Measurements from ENCODE around the gene TRIM41.

Gene TRIM41

GRCh38 chr5:181215997-181216989, 6.8 kb upstream of the TRIM41 start:
- Mint-ChIP-seq H3K27me3 (no peaks in the 10 kb centered on the region), H3K9me3 (no peaks in the 10 kb centered on the region), H3K4me1 (peaks cover 42% of the 10 kb centered on the region), H3K4me3 (peak overlapping the region; percentile 90 to 100), H3K27ac (peak overlapping the region in 1 of 2 donors; percentile 43)
- no peak for ATAC-seq
- peak; percentile 37 to 54 for DNase-seq

GRCh38 chr5:181217111-181217802, 5.8 kb upstream of the TRIM41 start:
- peak; percentile 75 to 80 for DNase-seq
- Mint-ChIP-seq H3K9me3 (no peaks in the 10 kb centered on the region), H3K27me3 (no peaks in the 10 kb centered on the region), H3K27ac (peak overlapping the region; percentile 88 to 99), H3K4me1 (peaks cover 50% of the 10 kb centered on the region), H3K4me3 (peak overlapping the region; percentile 84 to 100)
- peak; percentile 30 for ATAC-seq

- no peaks in the 10 kb centered on the region for H3K27me3 Mint-ChIP-seq
- no peak for DNase-seq
- ATAC-seq = peak; percentile 18
- peak overlapping the region; percentile 88 to 99 for H3K27ac Mint-ChIP-seq
- no peaks in the 10 kb centered on the region for H3K9me3 Mint-ChIP-seq
- H3K4me3 Mint-ChIP-seq = peak overlapping the region; percentile 84 to 100
- peaks cover 54% of the 10 kb centered on the region for H3K4me1 Mint-ChIP-seq
Observed at GRCh38 chr5:181217803-181218062, 5.3 kb upstream of the TRIM41 start.

- H3K27ac Mint-ChIP-seq = peak overlapping the region in 1 of 2 donors; percentile 99
- H3K4me1 Mint-ChIP-seq = peaks cover 56% of the 10 kb centered on the region
- H3K27me3 Mint-ChIP-seq = no peaks in the 10 kb centered on the region
- no peak for ATAC-seq
- H3K9me3 Mint-ChIP-seq = no peaks in the 10 kb centered on the region
- no peak for DNase-seq
- peak overlapping the region; percentile 84 to 100 for H3K4me3 Mint-ChIP-seq
Observed at GRCh38 chr5:181218795-181219124, 4.3 kb upstream of the TRIM41 start.

- Mint-ChIP-seq H3K4me3 (peak overlapping the region; percentile 37 to 83), H3K9me3 (no peaks in the 10 kb centered on the region), H3K4me1 (peaks cover 58% of the 10 kb centered on the region), H3K27me3 (no peaks in the 10 kb centered on the region), H3K27ac (peak overlapping the region; percentile 37 to 71)
- DNase-seq = no peak
- no peak for ATAC-seq
Observed at GRCh38 chr5:181219262-181220177, 3.6 kb upstream of the TRIM41 start.

- Mint-ChIP-seq H3K4me1 (peaks cover 63% of the 10 kb centered on the region), H3K9me3 (no peaks in the 10 kb centered on the region), H3K27me3 (no peaks in the 10 kb centered on the region), H3K27ac (peak overlapping the region; percentile 37 to 71), H3K4me3 (peak overlapping the region; percentile 14 to 83)
- DNase-seq = no peak
- no peak for ATAC-seq
Observed at GRCh38 chr5:181220178-181220515, 2.9 kb upstream of the TRIM41 start.

GRCh38 chr5:181221105-181221791, 1.8 kb upstream of the TRIM41 start:
- peak in 1 of 2 donors; percentile 70 for DNase-seq
- Mint-ChIP-seq H3K4me1 (peaks cover 67% of the 10 kb centered on the region), H3K4me3 (peak overlapping the region; percentile 83 to 91), H3K27me3 (no peaks in the 10 kb centered on the region), H3K27ac (peak overlapping the region in 1 of 2 donors; percentile 100), H3K9me3 (no peaks in the 10 kb centered on the region)
- no peak for ATAC-seq

- Mint-ChIP-seq H3K4me3 (peak overlapping the region; percentile 83 to 91), H3K27ac (peak overlapping the region; percentile 93 to 100), H3K4me1 (peaks cover 64% of the 10 kb centered on the region), H3K9me3 (no peaks in the 10 kb centered on the region), H3K27me3 (no peaks in the 10 kb centered on the region)
- DNase-seq (peak; percentile 96 to 98), ATAC-seq (peak; percentile 55)
Observed at GRCh38 chr5:181221792-181222629, 1.1 kb upstream of the TRIM41 start.

GRCh38 chr5:181222630-181223057, 437 bp upstream of the TRIM41 start:
- DNase-seq (no peak), ATAC-seq (no peak)
- H3K27ac Mint-ChIP-seq = peak overlapping the region; percentile 93 to 100
- peaks cover 61% of the 10 kb centered on the region for H3K4me1 Mint-ChIP-seq
- no peaks in the 10 kb centered on the region for H3K9me3 Mint-ChIP-seq
- no peaks in the 10 kb centered on the region for H3K27me3 Mint-ChIP-seq
- peak overlapping the region; percentile 83 to 91 for H3K4me3 Mint-ChIP-seq

- ATAC-seq (peak; percentile 22), DNase-seq (peak; percentile 55 to 69)
- no peaks in the 10 kb centered on the region for H3K27me3 Mint-ChIP-seq
- peak overlapping the region; percentile 83 to 91 for H3K4me3 Mint-ChIP-seq
- H3K4me1 Mint-ChIP-seq = peaks cover 51% of the 10 kb centered on the region
- peak overlapping the region; percentile 93 to 100 for H3K27ac Mint-ChIP-seq
- no peaks in the 10 kb centered on the region for H3K9me3 Mint-ChIP-seq
Observed at GRCh38 chr5:181223729-181224389, 778 bp downstream of the TRIM41 start.

GRCh38 chr5:181224390-181225229, 1.5 kb downstream of the TRIM41 start:
- Mint-ChIP-seq H3K27me3 (no peaks in the 10 kb centered on the region), H3K27ac (peak overlapping the region; percentile 93 to 100), H3K9me3 (no peaks in the 10 kb centered on the region), H3K4me3 (peak overlapping the region; percentile 83 to 91), H3K4me1 (peaks cover 53% of the 10 kb centered on the region)
- no peak for ATAC-seq
- DNase-seq = peak in 1 of 2 donors; percentile 55

- peaks cover 36% of the 10 kb centered on the region for H3K4me1 Mint-ChIP-seq
- no peaks in the 10 kb centered on the region for H3K9me3 Mint-ChIP-seq
- H3K27ac Mint-ChIP-seq = peak overlapping the region in 1 of 2 donors; percentile 1
- H3K27me3 Mint-ChIP-seq = no peaks in the 10 kb centered on the region
- ATAC-seq = no peak
- no peak for DNase-seq
- no peak overlapping the region for H3K4me3 Mint-ChIP-seq
Observed at GRCh38 chr5:181229996-181230395, 6.9 kb downstream of the TRIM41 start.

GRCh38 chr5:181230551-181230950, 7.5 kb downstream of the TRIM41 start:
- ATAC-seq (no peak), DNase-seq (no peak)
- peaks cover 36% of the 10 kb centered on the region for H3K4me1 Mint-ChIP-seq
- no peaks in the 10 kb centered on the region for H3K9me3 Mint-ChIP-seq
- H3K27ac Mint-ChIP-seq = peak overlapping the region; percentile 47 to 60
- H3K4me3 Mint-ChIP-seq = no peak overlapping the region
- H3K27me3 Mint-ChIP-seq = no peaks in the 10 kb centered on the region
